Activated T-helper 2 cell treated with anti-CD3 and anti-CD28 coated beads, Interferon-gamma antibody, Interleukin-2, Interleukin-4, amounts not matched to agents 10 μg/mL and 5 μg/mL and 100 μg/mL, durations not matched to agents 14 hours and 24 hours and 36 hours (primary cell): ENCODE results near the gene TECTB. TPM values are rescaled to one million over a fixed set of nuclear protein-coding genes. Genes with fewer than 3 reads are reported as not detected.

Experiments
- DNase-seq: peaks from one replicate; pipeline ENCODE4 v3.0.0; 2021; ENCODE audit warnings: low spot score
- H3K27ac Mint-ChIP-seq: one replicate; pipeline ENCODE4 v1.8.0; 2021; ENCODE audit warnings: mixed read lengths
- H3K27me3 Mint-ChIP-seq: one replicate; pipeline ENCODE4 v1.8.0; 2021; ENCODE audit warnings: low read depth, mixed read lengths
- H3K36me3 Mint-ChIP-seq: one replicate; pipeline ENCODE4 v1.8.0; 2021; ENCODE audit warnings: low read depth, mixed read lengths
- H3K4me1 Mint-ChIP-seq: one replicate; pipeline ENCODE4 v1.8.0; 2021; ENCODE audit warnings: low read depth, mixed read lengths
- H3K4me3 Mint-ChIP-seq: one replicate; pipeline ENCODE4 v1.8.0; 2021; ENCODE audit warnings: low read depth, mild to moderate bottlenecking, moderate library complexity, mixed read lengths
- H3K9me3 Mint-ChIP-seq: one replicate; pipeline ENCODE4 v1.8.0; 2021; ENCODE audit warnings: mixed read lengths
- intact Hi-C: fragments of 100-400 bp; cut with micrococcal nuclease; formaldehyde crosslinking; loops from one replicate; pipeline ENCODE4 v1.15.1; 2023
- total RNA-seq: library from RNA; stranded (reverse); gene quantifications from 2 replicates; pipeline ENCODE4 v1.2.3, GENCODE V29; 2022

TECTB gene
- not detected in 2 replicates for total RNA-seq

GRCh38 chr10:112283100-112283499 lies at the start of gene TECTB:
Gene TECTB (plus strand): TSS chr10:112283400. CDS start chr10:112283735, 335 bp downstream.
- Mint-ChIP-seq H3K9me3 (no peaks in the 10 kb centered on the region), H3K4me1 (no peaks in the 10 kb centered on the region), H3K36me3 (no peaks in the 10 kb centered on the region), H3K27me3 (peaks cover 7% of the 10 kb centered on the region), H3K4me3 (no peak within 1 kb of the TSS), H3K27ac (no peak within 1 kb of the TSS)
- DNase-seq, result no peak
- intact Hi-C loops, result no loop called here

DNA sequence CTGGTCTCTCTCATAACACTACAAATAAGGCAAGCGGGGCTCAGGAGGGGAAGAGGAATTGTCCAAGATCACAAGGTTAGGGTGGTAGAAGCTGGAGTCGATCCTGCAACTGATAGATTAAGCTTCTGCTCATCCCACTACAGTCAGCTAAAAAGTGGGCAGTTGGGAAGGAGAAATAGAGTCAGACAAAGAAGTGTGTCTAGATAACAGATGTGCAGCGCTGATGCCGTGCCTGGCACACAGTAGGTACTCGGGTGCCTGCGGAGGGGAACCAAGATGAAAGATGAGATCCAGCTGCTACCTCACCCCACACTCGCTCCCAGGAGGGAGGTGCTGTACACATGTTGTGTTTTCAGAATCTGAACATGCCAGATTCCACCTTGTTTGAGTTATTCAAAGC lies 48.1 kb upstream of the TECTB start:
- DNase-seq, result no peak
- Mint-ChIP-seq H3K27ac (no peak overlapping the region), H3K4me1 (no peaks in the 10 kb centered on the region), H3K4me3 (no peak overlapping the region), H3K27me3 (no peaks in the 10 kb centered on the region), H3K36me3 (no peaks in the 10 kb centered on the region), H3K9me3 (peaks cover 4% of the 10 kb centered on the region)
- intact Hi-C loops, result no loop called here

DNA sequence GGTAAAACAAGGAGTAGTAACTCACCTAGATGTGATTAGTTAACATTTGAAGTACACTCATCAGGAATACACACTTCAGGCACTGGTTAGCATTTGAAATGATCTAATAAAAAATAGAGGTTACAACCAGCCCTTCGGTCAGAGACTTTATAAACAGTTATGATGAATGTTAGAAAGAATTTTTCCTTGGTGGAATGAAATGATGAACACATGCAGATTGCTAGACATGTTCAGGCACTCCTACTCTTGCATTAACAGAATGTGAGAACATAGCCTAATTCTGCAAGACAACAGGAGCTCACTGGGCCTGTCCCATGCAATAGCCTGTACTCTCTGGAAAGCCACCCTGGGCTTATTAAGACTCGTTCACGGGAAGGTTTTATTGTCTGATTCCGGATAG lies 47.3 kb upstream of the TECTB start:
- H3K27me3 Mint-ChIP-seq, result no peaks in the 10 kb centered on the region
- no peak overlapping the region for H3K4me3 Mint-ChIP-seq
- intact Hi-C loops, result no loop called here
- DNase-seq, result no peak
- no peaks in the 10 kb centered on the region for H3K36me3 Mint-ChIP-seq
- H3K4me1 Mint-ChIP-seq, result no peaks in the 10 kb centered on the region
- H3K9me3 Mint-ChIP-seq, result peaks cover 6% of the 10 kb centered on the region
- no peak overlapping the region for H3K27ac Mint-ChIP-seq

DNA sequence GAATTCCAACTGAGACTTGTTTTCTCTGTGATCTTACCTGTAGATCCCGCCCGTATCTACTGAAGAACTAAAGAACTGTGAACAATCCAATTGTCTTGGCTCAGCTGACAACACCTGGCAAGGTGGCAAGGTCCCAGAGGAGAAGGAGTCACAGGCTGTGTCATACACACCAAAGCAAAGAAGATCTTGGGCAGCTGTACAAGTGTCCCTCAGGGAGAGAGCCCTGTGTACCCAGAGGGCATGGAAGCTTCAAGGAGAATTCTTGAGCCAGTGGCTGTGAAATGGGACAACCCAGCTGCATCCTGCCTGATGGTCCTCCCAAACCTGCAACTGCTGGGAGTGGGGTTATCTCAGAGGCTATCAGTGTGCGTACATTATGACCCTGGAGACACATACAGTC lies 46.7 kb upstream of the TECTB start:
- no peaks in the 10 kb centered on the region for H3K27me3 Mint-ChIP-seq
- H3K36me3 Mint-ChIP-seq, result no peaks in the 10 kb centered on the region
- H3K4me3 Mint-ChIP-seq, result no peak overlapping the region
- no peaks in the 10 kb centered on the region for H3K4me1 Mint-ChIP-seq
- intact Hi-C loops, result no loop called here
- H3K27ac Mint-ChIP-seq, result no peak overlapping the region
- H3K9me3 Mint-ChIP-seq, result peaks cover 11% of the 10 kb centered on the region
- no peak for DNase-seq

GRCh38 chr10:112239347-112239746 lies 43.9 kb upstream of the TECTB start:
- H3K9me3 Mint-ChIP-seq, result peaks cover 15% of the 10 kb centered on the region
- no peaks in the 10 kb centered on the region for H3K27me3 Mint-ChIP-seq
- DNase-seq, result no peak
- no peaks in the 10 kb centered on the region for H3K4me1 Mint-ChIP-seq
- intact Hi-C loops, result no loop called here
- H3K4me3 Mint-ChIP-seq, result no peak overlapping the region
- no peaks in the 10 kb centered on the region for H3K36me3 Mint-ChIP-seq
- H3K27ac Mint-ChIP-seq, result no peak overlapping the region

GRCh38 chr10:112240441-112240840 lies 42.8 kb upstream of the TECTB start:
- no peak for DNase-seq
- H3K27me3 Mint-ChIP-seq, result no peaks in the 10 kb centered on the region
- H3K4me1 Mint-ChIP-seq, result no peaks in the 10 kb centered on the region
- no peaks in the 10 kb centered on the region for H3K36me3 Mint-ChIP-seq
- no peak overlapping the region for H3K4me3 Mint-ChIP-seq
- intact Hi-C loops, result no loop called here
- H3K27ac Mint-ChIP-seq, result no peak overlapping the region
- H3K9me3 Mint-ChIP-seq, result peaks cover 15% of the 10 kb centered on the region

GRCh38 chr10:112241651-112242341 lies 41.4 kb upstream of the TECTB start:
- DNase-seq, result no peak
- no peak overlapping the region for H3K4me3 Mint-ChIP-seq
- peaks cover 15% of the 10 kb centered on the region for H3K9me3 Mint-ChIP-seq
- no peak overlapping the region for H3K27ac Mint-ChIP-seq
- no peaks in the 10 kb centered on the region for H3K27me3 Mint-ChIP-seq
- H3K36me3 Mint-ChIP-seq, result no peaks in the 10 kb centered on the region
- intact Hi-C loops, result no loop called here
- H3K4me1 Mint-ChIP-seq, result no peaks in the 10 kb centered on the region

DNA sequence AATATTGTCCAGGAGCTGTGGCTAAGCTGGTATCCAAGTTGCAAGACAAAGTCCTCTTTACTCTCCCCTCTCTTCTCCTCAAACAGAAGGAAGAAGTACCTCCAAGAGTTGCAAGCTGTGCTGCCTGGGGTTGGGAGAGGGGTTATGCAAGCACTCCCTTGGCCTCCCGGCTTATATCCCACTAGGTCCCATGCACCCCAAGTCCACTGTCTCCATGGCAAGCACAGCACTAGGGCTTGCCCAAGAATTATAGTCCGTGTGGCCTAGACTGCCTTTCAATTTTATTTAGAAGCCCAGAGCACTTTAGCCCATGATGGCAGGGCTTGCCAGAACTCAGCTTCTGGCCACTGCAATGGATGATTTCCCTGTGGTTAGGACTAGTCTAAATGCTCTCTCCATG lies 40.4 kb upstream of the TECTB start:
- no peaks in the 10 kb centered on the region for H3K27me3 Mint-ChIP-seq
- no peak overlapping the region for H3K4me3 Mint-ChIP-seq
- H3K9me3 Mint-ChIP-seq, result peaks cover 15% of the 10 kb centered on the region
- intact Hi-C loops, result no loop called here
- no peaks in the 10 kb centered on the region for H3K4me1 Mint-ChIP-seq
- no peak for DNase-seq
- no peak overlapping the region for H3K27ac Mint-ChIP-seq
- H3K36me3 Mint-ChIP-seq, result no peaks in the 10 kb centered on the region

GRCh38 chr10:112243713-112244112 lies 39.5 kb upstream of the TECTB start:
- Mint-ChIP-seq H3K4me3 (no peak overlapping the region), H3K36me3 (no peaks in the 10 kb centered on the region), H3K9me3 (peaks cover 19% of the 10 kb centered on the region), H3K27ac (no peak overlapping the region), H3K27me3 (no peaks in the 10 kb centered on the region), H3K4me1 (no peaks in the 10 kb centered on the region)
- intact Hi-C loops, result no loop called here
- DNase-seq, result no peak

DNA sequence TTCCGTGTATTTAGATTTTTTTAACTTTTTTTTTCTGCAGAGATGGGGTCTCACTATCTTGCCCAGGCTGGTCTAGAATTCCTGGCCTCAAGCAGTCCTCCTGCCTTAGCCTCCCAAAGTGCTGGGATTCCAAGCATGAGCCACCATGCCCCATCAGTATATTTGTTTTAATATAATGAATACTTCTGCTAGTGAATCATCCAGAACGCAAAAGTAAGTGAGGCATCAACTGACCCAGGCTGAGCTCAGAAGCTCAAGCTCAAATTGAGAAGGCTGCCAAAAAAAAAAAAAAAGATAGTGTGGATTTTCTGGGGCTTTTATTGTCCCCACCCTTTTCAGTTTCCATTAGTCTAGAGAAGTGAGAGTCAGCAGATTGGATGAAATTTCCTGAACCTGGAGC lies 39.0 kb upstream of the TECTB start:
- no peaks in the 10 kb centered on the region for H3K27me3 Mint-ChIP-seq
- no peak for DNase-seq

GRCh38 chr10:112247791-112248190 lies 35.4 kb upstream of the TECTB start:
- no peaks in the 10 kb centered on the region for H3K36me3 Mint-ChIP-seq
- H3K4me3 Mint-ChIP-seq, result no peak overlapping the region
- no peaks in the 10 kb centered on the region for H3K4me1 Mint-ChIP-seq
- peaks cover 14% of the 10 kb centered on the region for H3K9me3 Mint-ChIP-seq
- no peak overlapping the region for H3K27ac Mint-ChIP-seq
- intact Hi-C loops, result no loop called here
- no peaks in the 10 kb centered on the region for H3K27me3 Mint-ChIP-seq
- no peak for DNase-seq

More for the DNA sequence above, 39.0 kb upstream of the TECTB start:
- Mint-ChIP-seq H3K36me3 (no peaks in the 10 kb centered on the region), H3K27ac (no peak overlapping the region), H3K4me1 (no peaks in the 10 kb centered on the region), H3K4me3 (no peak overlapping the region), H3K9me3 (peaks cover 19% of the 10 kb centered on the region)
- intact Hi-C loops, result no loop called here

DNA sequence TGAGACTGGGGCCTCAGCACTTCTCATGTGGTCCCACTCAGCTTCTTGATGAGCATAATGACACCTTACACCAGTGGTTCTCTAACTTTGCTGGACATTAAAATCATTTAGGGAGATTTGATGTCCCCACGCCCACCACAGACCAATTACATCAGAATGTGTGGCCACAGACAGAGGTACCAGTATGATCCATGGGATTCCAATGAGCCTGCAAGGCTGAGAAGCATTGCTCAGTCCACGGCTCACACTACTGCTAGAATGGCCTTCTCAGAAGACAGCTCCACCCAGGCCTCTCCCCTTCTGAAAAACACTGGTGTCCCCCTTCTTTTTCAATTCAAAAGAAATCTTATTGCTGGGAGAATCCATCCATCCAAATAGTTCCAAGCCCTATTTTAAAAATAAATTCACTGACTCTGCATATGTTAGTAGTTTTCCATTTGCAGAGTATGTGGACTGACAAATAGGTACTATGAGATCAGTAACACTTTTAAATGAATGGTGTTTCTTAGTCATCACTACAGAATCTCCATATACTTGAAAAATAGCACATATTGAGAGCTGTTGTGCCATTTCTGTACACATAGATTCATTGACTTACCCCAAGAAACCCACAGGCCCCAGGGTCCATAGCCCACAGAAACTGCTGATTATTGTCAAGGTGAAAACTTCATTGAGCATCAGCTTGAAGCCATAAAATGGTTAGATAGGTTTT lies 34.5 kb upstream of the TECTB start:
- Mint-ChIP-seq H3K4me1 (no peaks in the 10 kb centered on the region), H3K9me3 (peaks cover 14% of the 10 kb centered on the region), H3K27me3 (no peaks in the 10 kb centered on the region), H3K4me3 (no peak overlapping the region), H3K36me3 (no peaks in the 10 kb centered on the region), H3K27ac (no peak overlapping the region)
- DNase-seq, result no peak
- intact Hi-C loops, result no loop called here

- intact Hi-C loops, result no loop called here
These were observed 33.5 kb upstream of the TECTB start for GRCh38 chr10:112249722-112250121.

More at GRCh38 chr10:112249722-112250121, 33.5 kb upstream of the TECTB start:
- H3K4me1 Mint-ChIP-seq, result no peaks in the 10 kb centered on the region
- H3K4me3 Mint-ChIP-seq, result no peak overlapping the region
- no peak overlapping the region for H3K27ac Mint-ChIP-seq
- DNase-seq, result no peak
- H3K27me3 Mint-ChIP-seq, result no peaks in the 10 kb centered on the region
- H3K9me3 Mint-ChIP-seq, result peaks cover 14% of the 10 kb centered on the region
- no peaks in the 10 kb centered on the region for H3K36me3 Mint-ChIP-seq
